UCSD-AML1 (cell line): Measurements from ENCODE around the gene NFIB.

ENCODE experiments used
- DNase-seq: peaks from one replicate; lab custom pipeline; 2025; ENCODE audit not compliant: unreplicated experiment; lab: John Stamatoyannopoulos, UW

Gene NFIB

DNA sequence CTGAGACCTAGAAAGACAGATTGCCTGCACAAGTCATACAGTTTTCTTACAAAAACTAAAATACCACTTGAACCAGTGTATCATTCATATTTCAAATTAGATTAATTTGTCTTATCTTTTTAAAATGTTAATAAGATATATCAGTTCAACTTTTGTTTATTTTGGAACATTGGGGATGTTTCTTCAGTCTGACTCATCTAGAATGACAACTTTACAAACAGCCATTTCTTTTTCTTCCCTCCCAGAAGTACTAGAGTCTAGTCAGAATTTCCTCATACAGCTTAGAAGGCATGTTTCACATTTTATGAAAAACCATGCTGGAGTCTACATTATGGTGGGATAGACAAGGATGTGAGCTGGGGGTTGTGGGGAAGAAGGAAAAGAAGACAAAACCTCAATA is 262.5 kb downstream of the NFIB start:
- no peak for DNase-seq

DNA sequence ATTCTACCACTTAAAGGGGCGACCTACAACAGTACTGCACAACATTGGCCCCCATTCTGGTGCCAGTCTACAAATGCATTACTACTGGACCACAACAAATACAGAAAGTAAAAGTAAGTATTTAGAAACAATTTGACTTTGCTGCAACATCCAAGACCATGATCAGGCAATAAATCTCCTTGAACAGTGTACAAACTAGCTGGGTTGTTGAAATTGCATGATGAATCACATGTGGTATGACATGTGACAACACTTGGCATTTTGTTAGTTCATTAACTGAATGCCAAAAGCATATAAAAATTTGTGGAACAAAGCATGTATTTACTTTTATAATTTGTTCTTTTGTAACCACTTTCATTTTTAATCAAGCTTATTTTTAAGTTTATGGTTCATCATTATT is 270.5 kb downstream of the NFIB start:
- no peak for DNase-seq

DNA sequence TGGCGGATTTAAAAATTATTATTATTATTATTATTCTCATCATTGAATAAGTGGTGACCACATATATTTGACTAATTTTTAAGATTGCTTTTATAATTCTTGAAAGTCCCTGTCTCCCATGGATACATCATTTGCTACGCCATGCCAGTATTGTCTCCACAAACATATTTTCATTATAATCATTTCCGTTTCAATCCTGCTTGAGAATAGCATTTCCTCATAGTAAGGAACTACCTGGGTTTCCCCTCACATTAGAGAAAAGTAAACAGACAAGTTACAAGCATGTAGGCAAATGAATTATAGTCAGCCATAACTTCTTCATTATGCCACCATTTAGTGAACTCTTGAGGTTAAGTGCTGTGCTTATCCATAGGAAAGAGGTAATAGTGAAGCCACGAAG is 276.6 kb downstream of the NFIB start:
- DNase-seq, result no peak

DNA sequence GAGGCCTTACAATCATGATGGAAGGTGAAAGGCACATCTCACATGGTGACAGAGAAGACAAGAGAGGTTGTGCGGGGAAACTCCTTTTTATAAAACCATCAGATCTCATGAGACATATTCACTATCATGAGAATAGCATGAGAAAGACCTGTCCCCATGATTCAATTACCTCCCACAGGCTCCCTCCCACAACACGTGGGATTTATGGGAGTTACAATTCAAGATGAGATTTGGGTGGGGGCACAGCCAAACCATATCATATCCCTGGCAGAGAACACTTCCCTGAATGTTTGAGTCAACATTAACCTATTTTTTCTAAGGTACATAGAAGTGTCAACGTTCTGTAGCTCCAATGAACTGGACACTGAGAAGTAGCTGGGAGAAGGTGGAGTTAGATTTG is 280.9 kb downstream of the NFIB start:
- no peak for DNase-seq
